A673 (cell line): ENCODE data around the gene PIANP.

Experiments used
- CTCF ChIP-seq: fragments of 300-800, 200-600 bp; sonication (generic); conservative IDR thresholded peaks from 2 replicates; pipeline ENCODE4 v1.5.1; 2017; ENCODE audit warnings: low read depth, mild to moderate bottlenecking, antibody characterized with exemption, low read length, moderate library complexity, mixed read lengths
- EZH2 ChIP-seq: fragments of 200-600 bp; sonication (generic); IDR thresholded peaks from 2 replicates; pipeline ENCODE4 v1.6.1; 2017; ENCODE audit warnings: borderline replicate concordance, low read depth, mild to moderate bottlenecking, mixed read lengths, antibody characterized with exemption, low read length; ENCODE audit not compliant: poor library complexity, severe bottlenecking

- TF ChIP-seq CTCF (no peak), EZH2 (no peak)
Observed at GRCh38 chr12:6692888-6693287, 7.7 kb downstream of the PIANP start.
